Lower leg skin (tissue), 3 donors: Measurements from ENCODE around the gene ACSF3.

Experiments
- POLR2A ChIP-seq, 2 donors: fragments of 450-650 bp; IDR thresholded peaks; one replicate each; pipeline ENCODE4 v1.6.1; 2016 to 2017; ENCODE audit warnings: antibody characterized with exemption in 2 of 2, mild to moderate bottlenecking in 1 of 2, moderate library complexity in 1 of 2
- TF ChIP-seq, protein P1 (sequence below), 3 donors: fragments of 450-650 bp; IDR thresholded peaks; one replicate each; pipeline ENCODE4 v1.5.1; 2016; ENCODE audit warnings: antibody characterized with exemption in 3 of 3, mild to moderate bottlenecking in 3 of 3, moderate library complexity in 2 of 3

DNA sequence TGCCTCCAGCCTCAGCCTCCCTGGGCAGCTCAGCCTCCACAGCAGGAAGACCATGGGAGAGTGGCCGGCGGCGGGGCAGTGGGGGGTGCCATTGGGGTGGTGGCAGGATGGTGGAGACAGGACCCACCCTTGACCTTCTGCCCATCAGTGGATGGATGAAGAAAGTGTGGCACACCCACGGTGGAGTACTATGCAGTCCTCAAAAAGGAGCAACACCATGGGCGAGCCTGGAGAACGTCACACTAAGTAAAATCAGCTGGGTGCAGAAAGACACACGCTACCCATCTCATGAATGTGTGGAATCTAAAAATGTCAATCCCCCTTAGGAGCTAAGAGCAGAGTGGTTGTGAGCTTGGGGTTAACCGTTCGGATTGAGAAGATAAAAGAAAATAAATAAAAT is 34.8 kb upstream of the ACSF3 start:
- TF ChIP-seq, protein P1, sequence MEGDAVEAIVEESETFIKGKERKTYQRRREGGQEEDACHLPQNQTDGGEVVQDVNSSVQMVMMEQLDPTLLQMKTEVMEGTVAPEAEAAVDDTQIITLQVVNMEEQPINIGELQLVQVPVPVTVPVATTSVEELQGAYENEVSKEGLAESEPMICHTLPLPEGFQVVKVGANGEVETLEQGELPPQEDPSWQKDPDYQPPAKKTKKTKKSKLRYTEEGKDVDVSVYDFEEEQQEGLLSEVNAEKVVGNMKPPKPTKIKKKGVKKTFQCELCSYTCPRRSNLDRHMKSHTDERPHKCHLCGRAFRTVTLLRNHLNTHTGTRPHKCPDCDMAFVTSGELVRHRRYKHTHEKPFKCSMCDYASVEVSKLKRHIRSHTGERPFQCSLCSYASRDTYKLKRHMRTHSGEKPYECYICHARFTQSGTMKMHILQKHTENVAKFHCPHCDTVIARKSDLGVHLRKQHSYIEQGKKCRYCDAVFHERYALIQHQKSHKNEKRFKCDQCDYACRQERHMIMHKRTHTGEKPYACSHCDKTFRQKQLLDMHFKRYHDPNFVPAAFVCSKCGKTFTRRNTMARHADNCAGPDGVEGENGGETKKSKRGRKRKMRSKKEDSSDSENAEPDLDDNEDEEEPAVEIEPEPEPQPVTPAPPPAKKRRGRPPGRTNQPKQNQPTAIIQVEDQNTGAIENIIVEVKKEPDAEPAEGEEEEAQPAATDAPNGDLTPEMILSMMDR (IDR thresholded peaks at IDR 0.05), result no peak
- TF ChIP-seq POLR2A (IDR thresholded peaks at IDR 0.05), result no peak
